ENCODE results near the gene UVRAG.

DNA sequence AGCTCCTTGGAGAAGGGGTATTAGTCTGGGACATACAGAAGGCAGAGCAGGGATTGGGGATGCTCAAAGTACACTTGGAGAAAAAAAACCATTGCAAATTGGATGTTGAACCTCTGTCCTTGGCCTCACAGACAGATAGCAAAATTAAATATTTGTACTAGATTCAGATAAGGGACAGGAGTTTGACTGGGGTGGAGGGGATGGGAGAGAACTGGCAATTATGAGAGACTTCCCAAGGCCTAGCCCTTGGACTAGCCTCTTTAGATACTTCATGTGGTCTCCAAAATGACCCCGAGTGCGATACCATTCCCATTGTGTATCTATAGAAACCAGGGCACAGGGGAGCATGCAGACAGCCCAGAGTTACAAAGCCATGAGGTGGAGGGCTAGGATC lies 30.9 kb upstream of the UVRAG start:
- TF ChIP-seq POLR2AphosphoS5 (IDR thresholded peaks at IDR 0.05; ENCODE audit: low read depth) = no peak
- TF ChIP-seq, protein P1, sequence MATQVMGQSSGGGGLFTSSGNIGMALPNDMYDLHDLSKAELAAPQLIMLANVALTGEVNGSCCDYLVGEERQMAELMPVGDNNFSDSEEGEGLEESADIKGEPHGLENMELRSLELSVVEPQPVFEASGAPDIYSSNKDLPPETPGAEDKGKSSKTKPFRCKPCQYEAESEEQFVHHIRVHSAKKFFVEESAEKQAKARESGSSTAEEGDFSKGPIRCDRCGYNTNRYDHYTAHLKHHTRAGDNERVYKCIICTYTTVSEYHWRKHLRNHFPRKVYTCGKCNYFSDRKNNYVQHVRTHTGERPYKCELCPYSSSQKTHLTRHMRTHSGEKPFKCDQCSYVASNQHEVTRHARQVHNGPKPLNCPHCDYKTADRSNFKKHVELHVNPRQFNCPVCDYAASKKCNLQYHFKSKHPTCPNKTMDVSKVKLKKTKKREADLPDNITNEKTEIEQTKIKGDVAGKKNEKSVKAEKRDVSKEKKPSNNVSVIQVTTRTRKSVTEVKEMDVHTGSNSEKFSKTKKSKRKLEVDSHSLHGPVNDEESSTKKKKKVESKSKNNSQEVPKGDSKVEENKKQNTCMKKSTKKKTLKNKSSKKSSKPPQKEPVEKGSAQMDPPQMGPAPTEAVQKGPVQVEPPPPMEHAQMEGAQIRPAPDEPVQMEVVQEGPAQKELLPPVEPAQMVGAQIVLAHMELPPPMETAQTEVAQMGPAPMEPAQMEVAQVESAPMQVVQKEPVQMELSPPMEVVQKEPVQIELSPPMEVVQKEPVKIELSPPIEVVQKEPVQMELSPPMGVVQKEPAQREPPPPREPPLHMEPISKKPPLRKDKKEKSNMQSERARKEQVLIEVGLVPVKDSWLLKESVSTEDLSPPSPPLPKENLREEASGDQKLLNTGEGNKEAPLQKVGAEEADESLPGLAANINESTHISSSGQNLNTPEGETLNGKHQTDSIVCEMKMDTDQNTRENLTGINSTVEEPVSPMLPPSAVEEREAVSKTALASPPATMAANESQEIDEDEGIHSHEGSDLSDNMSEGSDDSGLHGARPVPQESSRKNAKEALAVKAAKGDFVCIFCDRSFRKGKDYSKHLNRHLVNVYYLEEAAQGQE (IDR thresholded peaks at IDR 0.05; ENCODE audit: insufficient replicate concordance, low read depth) = no peak
- TF ChIP-seq, protein P2, sequence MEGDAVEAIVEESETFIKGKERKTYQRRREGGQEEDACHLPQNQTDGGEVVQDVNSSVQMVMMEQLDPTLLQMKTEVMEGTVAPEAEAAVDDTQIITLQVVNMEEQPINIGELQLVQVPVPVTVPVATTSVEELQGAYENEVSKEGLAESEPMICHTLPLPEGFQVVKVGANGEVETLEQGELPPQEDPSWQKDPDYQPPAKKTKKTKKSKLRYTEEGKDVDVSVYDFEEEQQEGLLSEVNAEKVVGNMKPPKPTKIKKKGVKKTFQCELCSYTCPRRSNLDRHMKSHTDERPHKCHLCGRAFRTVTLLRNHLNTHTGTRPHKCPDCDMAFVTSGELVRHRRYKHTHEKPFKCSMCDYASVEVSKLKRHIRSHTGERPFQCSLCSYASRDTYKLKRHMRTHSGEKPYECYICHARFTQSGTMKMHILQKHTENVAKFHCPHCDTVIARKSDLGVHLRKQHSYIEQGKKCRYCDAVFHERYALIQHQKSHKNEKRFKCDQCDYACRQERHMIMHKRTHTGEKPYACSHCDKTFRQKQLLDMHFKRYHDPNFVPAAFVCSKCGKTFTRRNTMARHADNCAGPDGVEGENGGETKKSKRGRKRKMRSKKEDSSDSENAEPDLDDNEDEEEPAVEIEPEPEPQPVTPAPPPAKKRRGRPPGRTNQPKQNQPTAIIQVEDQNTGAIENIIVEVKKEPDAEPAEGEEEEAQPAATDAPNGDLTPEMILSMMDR (IDR thresholded peaks at IDR 0.05; ENCODE audit: insufficient read depth, low read length) = no peak

Measured in HL-60 (cell line).